Stomach (tissue), 9 donors: ENCODE results near the gene FANCE. TPM values are rescaled to one million over a fixed set of nuclear protein-coding genes. Genes with fewer than 3 reads are reported as not detected.

ENCODE experiments used
- DNase-seq, 2 donors: peaks; one replicate each; pipeline versions ENCODE4 v3.0.0 to v3.0.0-alpha.2; 2013 to 2019
- H3K27ac ChIP-seq, 5 donors: fragments of 200-600 bp in 4 of 5; sonication (generic) in 4 of 5; one replicate each; pipeline ENCODE4 v1.5.1; 2013 to 2019; ENCODE audit warnings: mild to moderate bottlenecking in 1 of 5, moderate library complexity in 1 of 5
- H3K27me3 ChIP-seq, 3 donors: fragments of 200-600 bp; sonication (generic); one replicate each; pipeline ENCODE4 v1.5.1; 2017 to 2019; ENCODE audit warnings: mixed run types in 1 of 3
- H3K36me3 ChIP-seq, 4 donors: fragments of 200-600 bp; sonication (generic); 1 replicate in 3 of 4; 2 replicates in 1 of 4; pipeline ENCODE4 v1.5.1; 2016 to 2019
- H3K4me1 ChIP-seq, 4 donors: fragments of 200-600 bp; sonication (generic); one replicate each; pipeline ENCODE4 v1.5.1; 2016 to 2019
- H3K4me3 ChIP-seq, 4 donors: fragments of 200-600 bp; sonication (generic) in 3 of 4; one replicate each; pipeline ENCODE4 v1.5.1; 2016 to 2019; ENCODE audit warnings: mild to moderate bottlenecking in 1 of 4
- H3K9me3 ChIP-seq, 4 donors: fragments of 200-600 bp; sonication (generic); one replicate each; pipeline ENCODE4 v1.5.1; 2016 to 2019
- EP300 ChIP-seq: sonication (generic); formaldehyde crosslinking; IDR thresholded peaks from one replicate; pipeline ENCODE4 v1.6.1; 2017; ENCODE audit warnings: antibody characterized with exemption
- POLR2A ChIP-seq, 4 donors: fragments of 450-650 bp; IDR thresholded peaks; one replicate each; pipeline ENCODE4 v1.6.1; 2016; ENCODE audit warnings: antibody characterized with exemption in 4 of 4, control low read depth in 2 of 4, mild to moderate bottlenecking in 1 of 4, moderate library complexity in 1 of 4
- POLR2AphosphoS5 ChIP-seq, 3 donors: sonication (generic); formaldehyde crosslinking; IDR thresholded peaks; one replicate each; pipeline ENCODE4 v1.6.1; 2016; ENCODE audit warnings: antibody characterized with exemption in 3 of 3
- WGBS, 5 donors: extraction: QIAGEN DNeasy Blood & Tissue Kit in 3 of 5; methylation state at CpG; one replicate each; pipeline versions ENCODE4 v1.1.5 to v1.1.7; 2013 to 2018; 5-methylcytosine and 5-hydroxymethylcytosine counted together
- intact Hi-C: fragments of 100-400 bp; cut with DNase I; formaldehyde crosslinking; loops from one replicate; pipeline ENCODE4 v1.15.1; 2023; ENCODE audit warnings: low total_unique reads
- polyA plus RNA-seq, 3 donors: library from polyadenylated mRNA; stranded (reverse); fragments of 200-250 nt; gene quantifications; one replicate each; pipeline ENCODE4 v1.2.3, GENCODE V29; 2013
- total RNA-seq, 5 donors: library from RNA; depleted of rRNA; stranded (reverse); fragments of >200 nt; gene quantifications; one replicate each; pipeline versions ENCODE4 v1.1.0 to v1.2.3, GENCODE V29; 2014 to 2016
- TF ChIP-seq, protein P1 (sequence below), 7 experiments: fragments of 450-650 bp in 4 of 7; fragments of 200-600 bp in 3 of 7; sonication (generic) in 3 of 7; IDR thresholded peaks; one replicate each; pipeline ENCODE4 v1.5.1; 2016 to 2019; ENCODE audit warnings: antibody characterized with exemption in 7 of 7, control low read depth in 2 of 7, mild to moderate bottlenecking in 1 of 7
- donor health status: healthy with polysubstance abuse.
- donor health status: Bipolar disorder and iron deficiency.
- donor health status: healthy.

FANCE gene
- total and polyA plus RNA-seq, 8 donors: 1.3 to 8.3 (median 3.3) TPM

- peak; percentile 39 to 55 for DNase-seq
- TF ChIP-seq POLR2A (IDR thresholded peaks at IDR 0.05): no peak
- TF ChIP-seq POLR2AphosphoS5 (IDR thresholded peaks at IDR 0.05): peak in 1 of 3 donors; percentile 42
These were observed 17.9 kb downstream of the FANCE start for GRCh38 chr6:35469751-35470662.

DNA sequence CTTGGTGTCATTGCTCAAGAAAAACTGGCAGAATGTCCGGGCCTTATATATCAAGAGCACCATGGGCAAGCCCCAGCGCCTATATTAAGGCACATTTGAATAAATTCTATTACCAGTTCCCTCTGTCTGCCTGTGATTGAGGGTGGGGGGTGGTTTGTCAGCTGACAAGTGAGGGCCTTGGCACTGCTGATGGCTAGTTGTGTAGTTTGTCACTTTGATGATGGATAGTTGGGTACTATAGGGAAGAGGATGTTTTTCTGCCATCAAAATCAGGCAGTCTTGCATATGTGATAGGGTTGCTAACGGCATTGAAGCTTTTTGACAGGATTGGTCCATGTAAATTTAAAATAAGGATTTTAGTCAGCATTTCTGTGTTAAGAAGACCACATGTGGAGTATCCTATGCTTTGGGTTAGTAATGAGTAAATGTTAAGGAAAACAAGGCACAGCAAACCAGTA, 18.6 kb downstream of the FANCE start:
- H3K4me1 ChIP-seq: peaks cover 20 to 54% (median 39%) of the 10 kb centered on the region in 4 donors
- intact Hi-C loops: no loop called here
- no peak for DNase-seq
- no peaks in the 10 kb centered on the region for H3K9me3 ChIP-seq
- peaks cover 36 to 72% (median 64%) of the 10 kb centered on the region in 4 donors for H3K36me3 ChIP-seq
- 43 to 59% (median 57%) methylated on average over 3 of the region's 3 CpGs for WGBS, 5 donors
- H3K4me3 ChIP-seq: peak overlapping the region in 2 of 4 donors; percentile 83 to 92
- H3K27me3 ChIP-seq: no peaks in the 10 kb centered on the region
- peak overlapping the region in 4 of 5 donors; percentile 91 to 95 (median 92) for H3K27ac ChIP-seq
- no peak for TF ChIP-seq EP300
- TF ChIP-seq, protein P1, sequence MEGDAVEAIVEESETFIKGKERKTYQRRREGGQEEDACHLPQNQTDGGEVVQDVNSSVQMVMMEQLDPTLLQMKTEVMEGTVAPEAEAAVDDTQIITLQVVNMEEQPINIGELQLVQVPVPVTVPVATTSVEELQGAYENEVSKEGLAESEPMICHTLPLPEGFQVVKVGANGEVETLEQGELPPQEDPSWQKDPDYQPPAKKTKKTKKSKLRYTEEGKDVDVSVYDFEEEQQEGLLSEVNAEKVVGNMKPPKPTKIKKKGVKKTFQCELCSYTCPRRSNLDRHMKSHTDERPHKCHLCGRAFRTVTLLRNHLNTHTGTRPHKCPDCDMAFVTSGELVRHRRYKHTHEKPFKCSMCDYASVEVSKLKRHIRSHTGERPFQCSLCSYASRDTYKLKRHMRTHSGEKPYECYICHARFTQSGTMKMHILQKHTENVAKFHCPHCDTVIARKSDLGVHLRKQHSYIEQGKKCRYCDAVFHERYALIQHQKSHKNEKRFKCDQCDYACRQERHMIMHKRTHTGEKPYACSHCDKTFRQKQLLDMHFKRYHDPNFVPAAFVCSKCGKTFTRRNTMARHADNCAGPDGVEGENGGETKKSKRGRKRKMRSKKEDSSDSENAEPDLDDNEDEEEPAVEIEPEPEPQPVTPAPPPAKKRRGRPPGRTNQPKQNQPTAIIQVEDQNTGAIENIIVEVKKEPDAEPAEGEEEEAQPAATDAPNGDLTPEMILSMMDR (IDR thresholded peaks at IDR 0.05): no peak

More at GRCh38 chr6:35469751-35470662, 17.9 kb downstream of the FANCE start:
- Histone ChIP-seq H3K27ac (peak overlapping the region in 4 of 5 donors; percentile 91 to 95 (median 92)), H3K27me3 (no peaks in the 10 kb centered on the region), H3K4me3 (peak overlapping the region; percentile 77 to 92 (median 87)), H3K36me3 (peaks cover 31 to 65% (median 57%) of the 10 kb centered on the region in 4 donors), H3K4me1 (peaks cover 20 to 54% (median 39%) of the 10 kb centered on the region in 4 donors), H3K9me3 (no peaks in the 10 kb centered on the region)
- 24 to 33% (median 29%) methylated on average over 17 to 18 of the region's 18 CpGs for WGBS, 5 donors
- intact Hi-C loops: no loop called here

DNA sequence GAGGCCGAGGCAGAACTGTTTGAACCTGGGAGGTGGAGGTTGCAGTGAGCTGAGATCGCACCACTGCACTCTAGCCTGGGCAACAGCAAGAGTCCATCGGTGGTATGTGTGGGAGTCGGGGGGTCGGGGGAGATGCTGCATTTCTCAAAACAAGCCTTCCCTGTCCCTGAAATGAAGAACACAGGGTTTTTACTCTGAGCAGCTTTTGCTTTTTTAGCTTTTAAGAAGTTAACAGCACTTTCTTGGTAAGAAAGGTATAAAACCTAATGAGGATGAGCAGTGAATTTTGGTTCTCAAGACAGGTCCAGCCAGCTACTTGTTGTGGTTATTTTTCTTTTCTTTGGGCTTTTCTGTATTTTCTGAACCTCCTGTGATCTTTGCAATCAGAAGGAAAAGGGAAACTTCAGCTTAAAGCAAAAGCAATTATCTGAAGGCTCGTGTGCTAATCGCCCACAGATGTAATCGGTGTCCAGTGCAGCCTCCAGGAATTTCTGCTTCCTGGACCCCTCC, 19.8 kb downstream of the FANCE start:
- TF ChIP-seq, protein P1 (IDR thresholded peaks at IDR 0.05): no peak
- H3K27ac ChIP-seq: peak overlapping the region; percentile 10 to 95 (median 91)
- H3K27me3 ChIP-seq: no peaks in the 10 kb centered on the region
- H3K9me3 ChIP-seq: no peaks in the 10 kb centered on the region
- intact Hi-C loops: no loop called here
- peak overlapping the region in 2 of 4 donors; percentile 19 to 83 for H3K4me3 ChIP-seq
- peaks cover 36 to 76% (median 72%) of the 10 kb centered on the region in 4 donors for H3K36me3 ChIP-seq
- peaks cover 20 to 54% (median 39%) of the 10 kb centered on the region in 4 donors for H3K4me1 ChIP-seq
- DNase-seq: no peak
- 48 to 59% (median 54%) methylated on average over 8 of the region's 8 CpGs for WGBS, 5 donors

GRCh38 chr6:35473075-35473849, 21.1 kb downstream of the FANCE start:
- H3K36me3 ChIP-seq: peaks cover 36 to 89% (median 86%) of the 10 kb centered on the region in 4 donors
- peaks cover 20 to 46% (median 33%) of the 10 kb centered on the region in 4 donors for H3K4me1 ChIP-seq
- H3K9me3 ChIP-seq: no peaks in the 10 kb centered on the region
- intact Hi-C loops: no loop called here
- DNase-seq: no peak
- peak overlapping the region in 1 of 5 donors; percentile 29 for H3K27ac ChIP-seq
- H3K4me3 ChIP-seq: no peak overlapping the region
- 67 to 81% (median 80%) methylated on average over 8 to 9 of the region's 9 CpGs for WGBS, 5 donors
- H3K27me3 ChIP-seq: no peaks in the 10 kb centered on the region
- TF ChIP-seq EP300 (no peak), POLR2A (IDR thresholded peaks at IDR 0.05) (no peak), POLR2AphosphoS5 (IDR thresholded peaks at IDR 0.05) (no peak)
- TF ChIP-seq, protein P1 (IDR thresholded peaks at IDR 0.05): no peak
